Myocyte (in vitro differentiated cells): ENCODE results near the gene ATP2B2. TPM values are rescaled to one million over a fixed set of nuclear protein-coding genes. Genes with fewer than 3 reads are reported as not detected.

Source experiments
- DNase-seq: peaks from one replicate; pipeline ENCODE4 v3.0.0-alpha.2; 2012; ENCODE audit warnings: low read depth
- total RNA-seq: library from RNA; depleted of rRNA; stranded (reverse); fragments of >200 nt; gene quantifications from 2 replicates; pipeline ENCODE4 v1.2.3, GENCODE V29; 2014

ATP2B2 gene
- total RNA-seq, 1 donor from 2014 or later, result 0.24 TPM

- DNase-seq, result no peak
Observed at GRCh38 chr3:10347648-10348403, 157.6 kb downstream of the ATP2B2 start.

- DNase-seq, result no peak
Observed at GRCh38 chr3:10345911-10346310, 159.5 kb downstream of the ATP2B2 start.

GRCh38 chr3:10344944-10345575, 160.3 kb downstream of the ATP2B2 start:
- DNase-seq, result no peak

GRCh38 chr3:10344147-10344943, 161.0 kb downstream of the ATP2B2 start:
- peak; percentile 54 for DNase-seq

DNA sequence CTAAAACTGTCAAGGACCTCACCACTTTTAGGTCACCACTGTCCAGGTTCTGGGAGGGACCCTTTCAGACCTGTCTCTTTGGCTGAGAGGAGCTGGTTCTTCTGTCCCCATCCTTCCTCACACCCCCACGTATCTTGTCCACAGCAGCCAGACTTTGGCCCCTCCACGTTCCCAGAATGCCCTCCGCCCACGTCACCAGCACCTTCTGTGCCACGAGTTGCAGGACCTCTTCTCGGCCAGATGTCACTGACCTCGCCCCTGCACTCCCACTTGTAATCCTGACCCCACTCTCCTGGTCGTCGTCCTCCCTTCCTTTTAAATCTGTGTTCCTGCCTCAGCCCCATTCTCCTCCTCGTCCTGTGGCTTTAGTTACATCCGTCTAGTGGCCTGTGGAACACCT, 161.9 kb downstream of the ATP2B2 start:
- no peak for DNase-seq

DNA sequence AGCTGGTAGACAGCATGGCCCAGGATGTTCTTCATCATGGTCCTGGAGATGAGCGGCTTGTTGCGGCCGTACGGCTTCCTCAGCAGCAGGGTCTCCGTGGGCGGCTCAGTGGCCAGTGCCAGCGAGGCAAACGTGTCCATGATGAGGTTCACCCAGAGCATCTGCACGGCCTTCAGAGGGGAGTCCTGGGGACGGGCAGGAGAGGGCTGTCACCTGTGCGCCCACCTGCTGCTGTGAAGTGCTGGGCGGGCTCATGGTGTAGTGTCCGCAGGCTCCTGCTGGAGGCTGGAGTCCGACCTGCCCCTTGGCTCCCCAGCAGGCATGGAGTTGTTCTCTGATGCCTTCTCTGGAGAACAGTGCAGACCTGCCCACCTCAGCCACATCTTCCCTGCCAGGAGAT, 162.6 kb downstream of the ATP2B2 start:
- no peak for DNase-seq

- DNase-seq, result no peak
Observed at GRCh38 chr3:10341901-10342398, 163.4 kb downstream of the ATP2B2 start.

DNA sequence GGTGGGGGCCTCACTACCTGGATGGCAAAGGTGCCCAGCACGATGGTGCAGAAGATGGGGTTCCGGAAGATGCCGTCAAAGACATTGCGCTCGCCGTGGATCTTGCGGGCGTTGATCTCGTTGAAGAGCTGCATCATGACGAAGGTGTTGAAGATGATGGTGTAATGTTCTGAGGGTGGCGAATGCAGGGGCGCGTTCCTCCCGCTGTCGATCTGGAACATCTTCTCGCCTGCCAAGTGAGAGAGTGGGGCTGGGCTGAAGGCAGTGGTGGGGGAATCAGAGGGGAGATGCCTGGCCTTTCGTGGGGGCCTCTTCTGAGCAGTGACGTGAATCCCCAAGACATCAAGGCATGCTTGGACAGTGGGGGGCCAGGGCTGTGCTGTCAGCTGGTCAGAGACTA, 164.9 kb downstream of the ATP2B2 start:
- DNase-seq, result no peak

GRCh38 chr3:10340046-10340445, 165.3 kb downstream of the ATP2B2 start:
- no peak for DNase-seq

DNA sequence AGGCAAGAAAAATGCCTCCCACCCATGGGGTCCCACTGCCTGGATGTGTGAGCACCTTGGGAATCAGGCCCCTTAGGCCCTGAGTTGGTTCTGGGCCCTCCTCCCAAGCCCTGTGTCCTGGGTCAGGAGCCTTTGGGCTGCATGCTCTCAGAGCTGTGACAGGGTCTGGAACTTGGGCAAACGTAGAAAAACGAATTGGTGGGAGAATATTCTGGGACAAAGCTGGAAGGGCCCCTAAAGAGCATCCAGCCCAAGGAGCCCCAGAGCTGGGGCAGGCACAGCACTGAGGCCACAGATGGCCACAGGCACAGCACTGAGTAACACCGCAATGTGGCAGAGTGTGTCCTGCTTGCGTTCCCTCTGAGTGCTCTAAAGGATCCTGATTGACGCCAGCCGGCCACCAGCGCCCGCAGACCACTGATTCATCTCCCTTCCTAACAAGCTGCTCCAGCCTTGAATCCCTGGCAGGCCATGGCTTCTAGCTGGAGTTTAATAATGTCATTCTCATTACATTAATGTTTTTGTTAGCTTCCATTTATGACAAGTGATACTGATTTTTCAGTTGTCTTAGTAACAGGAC, 165.9 kb downstream of the ATP2B2 start:
- no peak for DNase-seq

DNA sequence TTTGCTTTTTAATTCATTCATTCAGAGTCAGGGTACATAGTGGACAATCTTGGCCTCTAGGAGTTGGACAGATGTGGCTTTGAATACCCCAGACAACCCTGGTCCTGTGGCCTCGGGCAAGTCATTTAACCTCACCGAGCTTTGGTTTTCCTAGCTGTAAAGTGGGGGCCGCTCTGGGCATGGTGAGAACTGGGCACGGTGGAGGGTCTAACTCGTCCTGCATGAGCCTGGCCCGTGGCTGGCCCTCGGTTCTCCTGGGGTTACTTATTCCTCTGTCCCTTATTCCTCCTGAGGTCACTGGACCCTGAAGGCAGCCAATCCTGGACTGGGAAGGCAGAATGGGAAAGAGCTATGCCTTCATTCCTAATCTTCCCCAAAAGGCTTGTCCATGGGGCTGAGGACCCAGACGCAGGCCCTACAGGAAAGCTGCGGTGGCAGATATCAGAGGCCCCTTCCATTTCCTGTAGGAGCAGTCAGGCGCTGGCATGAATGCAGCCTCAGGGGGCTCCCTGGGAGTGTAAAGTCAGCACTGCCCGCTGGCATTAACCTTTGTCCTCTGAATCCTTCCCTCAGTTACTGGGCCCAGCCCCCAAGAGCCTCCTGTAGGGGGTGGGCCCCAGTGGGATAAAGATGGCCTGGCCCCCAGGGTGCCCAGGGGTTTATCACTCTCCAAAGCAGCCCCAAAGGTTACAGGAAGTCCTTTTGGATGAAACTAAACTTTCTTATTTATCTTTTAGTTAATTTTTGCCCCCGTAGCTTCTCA, 166.6 kb downstream of the ATP2B2 start:
- DNase-seq, result no peak

GRCh38 chr3:10338164-10338470, 167.3 kb downstream of the ATP2B2 start:
- no peak for DNase-seq

- no peak for DNase-seq
Observed at GRCh38 chr3:10337323-10338163, 167.8 kb downstream of the ATP2B2 start.

GRCh38 chr3:10336761-10337160, 168.6 kb downstream of the ATP2B2 start:
- no peak for DNase-seq

DNA sequence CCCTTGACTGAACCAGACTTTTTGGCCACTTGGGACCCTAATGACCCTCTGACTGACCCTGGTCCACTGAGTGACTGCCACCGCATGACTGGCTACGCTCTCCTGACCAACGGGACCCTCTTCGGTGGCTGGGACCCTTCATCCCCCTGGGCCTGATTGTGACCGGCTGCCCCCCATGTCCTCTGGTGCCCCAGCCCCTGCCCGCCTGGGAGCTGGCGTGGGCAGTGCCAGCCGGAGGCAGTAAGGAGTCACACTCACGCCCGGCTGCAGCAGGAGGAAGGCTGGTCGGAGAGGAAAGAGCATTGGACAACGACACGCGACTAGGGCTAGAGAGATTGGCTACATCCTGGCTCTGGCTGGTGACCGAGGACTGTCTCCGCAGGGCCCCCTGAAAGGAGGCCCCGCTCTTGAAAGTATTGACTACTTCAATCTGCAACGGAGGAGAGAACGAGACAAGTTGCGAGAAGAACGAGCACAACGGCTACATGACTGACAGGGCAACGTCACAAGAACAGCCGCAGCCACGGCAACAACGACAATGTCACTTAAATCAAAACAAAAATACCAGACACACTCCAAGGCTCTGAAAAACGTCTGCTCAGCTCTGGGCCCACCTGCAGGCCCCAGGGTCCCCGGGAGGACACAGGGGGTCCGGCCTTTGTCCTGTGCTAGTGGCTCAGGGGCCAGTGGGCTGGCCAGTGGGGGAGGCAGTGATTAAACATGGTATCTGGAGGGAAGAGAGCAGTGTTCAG, 169.3 kb downstream of the ATP2B2 start:
- DNase-seq, result no peak

- no peak for DNase-seq
Observed at GRCh38 chr3:10335190-10335738, 170.1 kb downstream of the ATP2B2 start.

GRCh38 chr3:10334459-10334858, 170.9 kb downstream of the ATP2B2 start:
- DNase-seq, result peak; percentile 76

- DNase-seq, result no peak
Observed at GRCh38 chr3:10334042-10334441, 171.3 kb downstream of the ATP2B2 start.

- DNase-seq, result no peak
Observed at GRCh38 chr3:10333349-10333650, 172.1 kb downstream of the ATP2B2 start.
